Epithelial cell of proximal tubule (primary cell): ENCODE data around the gene RUBCN. TPM values are rescaled to one million over a fixed set of nuclear protein-coding genes. Genes with fewer than 3 reads are reported as not detected.

Experiments used
- DNase-seq: peaks from one replicate; pipeline ENCODE4 v3.0.0-alpha.2; 2011; ENCODE audit warnings: low read depth
- H3K4me3 ChIP-seq: 2 replicates; pipeline ENCODE4 v1.5.1; 2011; ENCODE audit warnings: low read depth, mild to moderate bottlenecking, low read length
- CTCF ChIP-seq: conservative IDR thresholded peaks from 2 replicates; pipeline ENCODE4 v1.5.1; 2012; ENCODE audit warnings: low read depth, mild to moderate bottlenecking, low read length
- total RNA-seq: library from RNA; depleted of rRNA; stranded (reverse); fragments of >200 nt; gene quantifications from 2 replicates; pipeline ENCODE4 v1.2.3, GENCODE V29; 2015

Gene RUBCN
- total RNA-seq, 1 donor from 2014 or later = 24.6 TPM

- TF ChIP-seq CTCF = no peak
- H3K4me3 ChIP-seq = no peak overlapping the region
- DNase-seq = no peak
Observed at GRCh38 chr3:197706658-197707057, 30.0 kb downstream of the RUBCN start.

GRCh38 chr3:197701841-197702240 is 34.9 kb downstream of the RUBCN start:
- no peak for TF ChIP-seq CTCF
- no peak overlapping the region for H3K4me3 ChIP-seq

GRCh38 chr3:197700095-197700494 is 36.6 kb downstream of the RUBCN start:
- TF ChIP-seq CTCF = no peak
- no peak for DNase-seq
- H3K4me3 ChIP-seq = no peak overlapping the region

More at GRCh38 chr3:197701841-197702240, 34.9 kb downstream of the RUBCN start:
- no peak for DNase-seq

- DNase-seq = no peak
- no peak overlapping the region for H3K4me3 ChIP-seq
- TF ChIP-seq CTCF = no peak
Observed at GRCh38 chr3:197697355-197697754, 39.3 kb downstream of the RUBCN start.

GRCh38 chr3:197694251-197694650 is 42.5 kb downstream of the RUBCN start:
- no peak for DNase-seq
- no peak for TF ChIP-seq CTCF
- H3K4me3 ChIP-seq = no peak overlapping the region

GRCh38 chr3:197692641-197693040 is 44.1 kb downstream of the RUBCN start:
- no peak for DNase-seq
- H3K4me3 ChIP-seq = no peak overlapping the region
- no peak for TF ChIP-seq CTCF

- TF ChIP-seq CTCF = no peak
- no peak for DNase-seq
- H3K4me3 ChIP-seq = no peak overlapping the region
Observed at GRCh38 chr3:197690754-197691153, 46.0 kb downstream of the RUBCN start.
